NCI-H1436 (cell line): Measurements from ENCODE around the gene CD46.
"Not testable (repeated sequence)": the region's sequence is repeated elsewhere in the genome, so short reads cannot be mapped to it uniquely, and the experiment has no call there.

Source experiments
- DNase-seq: peaks from one replicate; lab custom pipeline; 2025; lab: John Stamatoyannopoulos, UW

CD46 gene

GRCh38 chr1:207751790-207752455 lies at the start of gene CD46:
Gene CD46, plus strand, starts transcription at chr1:207752054. Its CDS starts 159 bp downstream, at chr1:207752213.
- peak; percentile 96 for DNase-seq

GRCh38 chr1:207702317-207702716 lies 49.5 kb upstream of the CD46 start:
- DNase-seq: no peak

- DNase-seq: no peak
These were observed 48.1 kb upstream of the CD46 start for GRCh38 chr1:207703712-207704111.

- not testable (repeated sequence) for DNase-seq
These were observed 43.9 kb upstream of the CD46 start for GRCh38 chr1:207708004-207708403.

GRCh38 chr1:207711285-207711684 lies 40.6 kb upstream of the CD46 start:
- no peak for DNase-seq

- not testable (repeated sequence) for DNase-seq
These were observed 39.2 kb upstream of the CD46 start for GRCh38 chr1:207712701-207713100.

GRCh38 chr1:207713529-207713928 lies 38.3 kb upstream of the CD46 start:
- no peak for DNase-seq

GRCh38 chr1:207719234-207719633 lies 32.6 kb upstream of the CD46 start:
- DNase-seq: no peak

GRCh38 chr1:207728200-207728858 lies 23.5 kb upstream of the CD46 start:
- not testable (repeated sequence) for DNase-seq

- not testable (repeated sequence) for DNase-seq
These were observed 14.2 kb upstream of the CD46 start for GRCh38 chr1:207737503-207738157.

- not testable (repeated sequence) for DNase-seq
These were observed 13.6 kb upstream of the CD46 start for GRCh38 chr1:207738158-207738659.

GRCh38 chr1:207740207-207740606 lies 11.6 kb upstream of the CD46 start:
- DNase-seq: no peak

- DNase-seq: no peak
These were observed 8.9 kb upstream of the CD46 start for GRCh38 chr1:207742850-207743555.

GRCh38 chr1:207744000-207744534 lies 7.8 kb upstream of the CD46 start:
- DNase-seq: no peak

- DNase-seq: no peak
These were observed 6.6 kb upstream of the CD46 start for GRCh38 chr1:207745285-207745684.

- DNase-seq: no peak
These were observed 5.8 kb upstream of the CD46 start for GRCh38 chr1:207745839-207746767.

GRCh38 chr1:207747627-207748492 lies 4.0 kb upstream of the CD46 start:
- DNase-seq: no peak

- no peak for DNase-seq
These were observed 2.9 kb upstream of the CD46 start for GRCh38 chr1:207748737-207749528.
